NOMO-1 treated with DMSO at 0.1 percent for 48 hours (cell line): ENCODE data around the gene ZNF17.
"Not testable (repeated sequence)": the region's sequence is repeated elsewhere in the genome, so short reads cannot be mapped to it uniquely, and the experiment has no call there.

Source experiments
- DNase-seq: peaks from one replicate; lab custom pipeline; 2025; ENCODE audit not compliant: unreplicated experiment; lab: John Stamatoyannopoulos, UW

Gene ZNF17

DNA sequence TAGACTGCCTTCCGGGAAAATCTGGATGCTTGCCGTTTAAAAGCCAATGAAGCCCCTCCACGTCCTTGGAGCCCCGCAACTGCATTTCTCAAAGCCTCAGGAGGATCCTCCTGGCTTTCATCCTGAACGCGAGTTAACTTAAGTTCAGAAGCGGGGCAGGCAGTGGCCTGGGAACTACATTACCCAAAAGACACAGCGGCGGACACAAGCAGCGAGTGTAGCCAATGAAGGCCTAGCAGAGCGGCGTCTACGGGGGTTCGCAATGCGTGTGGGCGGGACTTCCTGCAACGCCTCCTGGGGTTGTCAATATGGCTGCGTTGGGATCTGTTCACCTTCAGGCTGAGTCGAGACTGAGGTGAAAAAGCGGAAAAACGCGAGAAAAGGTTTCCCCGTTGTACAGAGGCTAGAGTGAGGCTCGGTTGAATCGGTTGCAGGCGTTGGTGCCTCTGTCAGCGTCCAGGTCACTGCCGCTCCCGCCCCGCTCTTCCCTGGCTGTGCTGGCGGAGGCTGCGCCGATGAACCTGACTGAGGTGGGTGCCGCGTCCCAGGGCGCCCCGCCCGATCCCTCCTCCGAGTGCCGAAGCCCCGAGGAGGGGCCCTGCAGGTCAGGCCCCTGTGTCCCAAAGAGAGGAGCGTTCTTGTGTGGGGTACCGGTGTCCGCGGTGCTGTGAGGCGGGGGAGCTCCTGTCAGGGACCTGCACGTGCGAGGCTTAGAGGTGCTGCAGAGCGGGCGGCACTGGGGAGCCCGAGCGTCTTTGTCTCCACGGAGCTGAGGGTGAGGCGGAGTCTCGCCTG is at the start of gene ZNF17:
ZNF17 (plus strand) TSS at position 285 of the 795 bp plus-strand sequence. CDS start 2,455 bp downstream, outside the sequence.
- DNase-seq, result peak; percentile 90

DNA sequence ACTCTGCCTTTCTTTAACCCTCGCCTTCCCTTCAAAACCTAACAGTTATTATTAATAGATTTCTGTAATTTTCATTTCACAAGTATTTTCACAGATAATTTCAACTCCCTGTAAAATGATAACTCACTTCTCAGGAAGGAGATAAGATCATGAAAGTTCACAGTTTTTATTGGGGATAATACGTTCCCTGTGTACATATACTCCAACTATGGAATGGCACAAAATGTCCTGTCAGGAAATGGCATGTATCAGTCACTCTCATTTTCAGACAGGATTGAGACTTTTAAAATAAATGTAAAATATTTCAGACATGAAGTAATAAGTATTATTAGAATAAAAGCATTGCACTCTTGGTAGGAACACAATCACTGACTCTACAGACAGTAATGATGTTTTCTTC is 48.5 kb upstream of the ZNF17 start:
- no peak for DNase-seq

DNA sequence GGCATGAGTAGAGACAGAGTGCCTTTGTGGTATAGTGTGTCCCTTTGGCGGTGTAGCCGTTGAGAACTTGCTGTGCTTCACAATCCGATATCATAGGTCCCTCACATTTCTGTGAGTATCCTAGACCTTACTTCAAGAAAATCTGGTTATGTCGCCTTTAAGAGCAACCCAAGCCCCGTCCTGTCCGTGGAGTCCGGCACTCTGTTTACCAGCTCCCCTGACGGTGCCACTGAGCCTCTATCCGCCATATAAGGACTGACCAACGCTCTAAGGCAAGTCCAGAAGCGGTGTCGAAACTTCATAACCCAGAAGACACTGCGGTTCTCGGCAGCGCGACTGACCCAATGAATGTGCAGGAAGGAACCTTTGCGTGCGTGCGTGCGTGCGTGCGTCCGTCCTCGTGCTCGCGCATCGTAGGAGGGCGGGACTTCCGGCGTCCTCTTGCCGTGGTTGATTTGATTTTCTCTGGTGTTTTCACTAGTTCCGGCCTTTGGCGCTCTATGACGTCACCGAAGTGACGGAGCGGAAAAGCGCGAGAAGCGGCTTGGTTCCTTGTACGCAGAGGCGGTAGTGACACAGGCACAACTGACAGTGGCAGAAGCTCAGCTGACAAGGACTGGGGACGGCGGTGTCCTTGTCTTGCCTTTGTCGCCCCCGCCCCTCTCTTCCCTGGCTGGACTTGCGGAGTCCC is 47.8 kb upstream of the ZNF17 start, which contains the start of the genes TRAPPC2B and ZNF547:
TRAPPC2B (plus strand) TSS at position 555 of the 691 bp plus-strand sequence. CDS start 1,283 bp downstream, outside the sequence.
ZNF547 (plus strand) TSS at position 555 of the 691 bp plus-strand sequence. CDS start 5,005 bp downstream, outside the sequence.
- peak; percentile 98 for DNase-seq

DNA sequence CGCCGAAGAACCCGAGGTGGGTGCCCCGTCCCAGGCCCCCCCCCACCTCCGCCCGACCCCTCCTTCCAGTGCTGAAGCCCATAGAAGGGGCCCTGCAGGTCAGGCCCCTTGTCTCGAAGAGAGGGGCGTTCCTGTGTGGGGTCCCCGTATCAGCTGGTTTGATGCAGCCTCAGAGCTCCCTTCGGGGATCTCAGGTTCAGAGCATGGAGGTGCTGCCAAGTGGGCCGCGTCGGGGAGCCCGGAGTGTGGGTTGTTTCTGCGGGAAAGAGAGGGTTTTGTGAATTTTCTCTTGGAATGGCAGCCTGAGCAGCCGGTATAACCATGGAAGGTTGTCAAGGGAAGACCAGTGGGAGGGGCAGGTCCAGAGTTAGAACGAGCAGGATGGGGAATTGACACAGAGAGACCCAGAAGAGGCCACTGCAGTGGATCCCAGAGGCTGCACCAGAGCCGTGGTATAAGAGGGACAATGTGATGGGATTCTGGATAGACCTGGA is 47.2 kb upstream of the ZNF17 start:
- DNase-seq, result no peak

DNA sequence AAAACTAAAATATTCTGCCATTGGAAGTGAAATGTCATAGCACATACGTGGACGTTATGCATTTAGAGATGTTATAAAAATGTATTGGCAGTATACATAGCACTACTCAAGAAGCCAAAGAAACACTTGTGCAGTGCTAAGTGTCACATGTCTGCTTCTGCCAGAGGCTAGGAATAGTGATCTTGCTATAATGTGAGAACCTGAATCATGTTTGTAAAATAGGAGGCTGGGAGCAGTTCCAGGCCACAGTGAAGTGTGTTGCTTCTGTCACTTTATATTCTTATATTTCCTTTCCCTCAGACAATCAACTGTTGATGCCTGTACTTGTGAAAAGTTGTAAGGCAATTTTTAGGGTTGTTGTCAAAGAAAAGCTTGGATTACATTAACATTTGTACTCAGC is 44.2 kb upstream of the ZNF17 start:
- no peak for DNase-seq

DNA sequence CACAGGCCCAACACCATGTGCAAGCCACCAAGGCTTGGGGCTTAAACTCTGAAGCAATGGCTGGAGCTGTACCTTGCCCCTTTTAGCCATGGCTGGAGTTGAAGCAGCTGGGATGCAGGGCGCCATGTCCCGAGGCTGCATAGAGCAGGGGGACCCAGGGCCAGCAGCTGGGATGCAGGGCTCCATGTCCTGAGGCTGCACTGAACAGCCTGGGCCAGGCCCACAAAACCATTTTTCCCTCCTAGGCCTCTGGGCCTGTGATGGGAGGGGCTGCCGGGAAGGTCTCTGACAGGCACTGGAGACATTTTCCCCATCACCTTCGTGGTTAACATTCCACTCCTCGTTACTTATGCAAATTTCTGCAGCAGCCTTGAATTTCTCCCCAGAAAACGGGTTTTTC is 36.8 kb upstream of the ZNF17 start:
- no peak for DNase-seq

DNA sequence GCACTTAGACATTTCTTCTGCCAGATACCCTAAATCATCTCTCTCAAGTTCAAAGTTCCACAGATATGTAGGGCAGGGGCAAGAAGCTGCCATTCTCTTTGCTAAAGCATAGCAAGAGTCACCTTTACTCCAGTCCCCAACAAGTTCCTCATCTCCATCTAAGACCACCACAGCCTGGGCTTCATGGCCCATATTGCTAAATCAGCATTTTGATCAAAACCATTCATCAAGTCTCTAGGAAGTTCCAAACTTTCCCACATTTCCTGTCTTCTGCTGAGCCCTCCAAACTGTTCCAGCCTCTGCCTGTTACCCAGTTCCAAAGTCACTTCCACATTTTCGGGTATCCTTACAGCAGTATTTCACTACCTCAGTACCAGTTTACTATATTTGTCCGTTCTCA is 36.3 kb upstream of the ZNF17 start:
- not testable (repeated sequence) for DNase-seq

DNA sequence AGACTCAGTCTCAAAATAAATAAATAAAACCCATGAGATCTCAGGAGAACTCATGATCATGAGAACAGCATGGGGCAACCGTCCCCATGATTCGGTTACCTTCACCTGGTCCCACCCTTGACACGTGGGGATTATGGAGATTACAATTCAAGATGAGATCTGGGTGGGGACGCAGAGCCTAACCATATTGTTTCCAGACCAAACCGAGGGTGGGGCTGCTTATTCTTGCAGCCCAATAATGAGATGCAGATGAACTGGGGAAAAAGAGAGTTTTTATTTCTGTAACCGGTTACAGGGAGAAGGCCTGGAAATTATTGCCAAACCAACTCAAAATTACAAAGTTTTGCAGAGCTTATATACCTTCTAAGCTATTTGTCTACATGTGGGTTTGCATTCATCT is 34.8 kb upstream of the ZNF17 start:
- no peak for DNase-seq

DNA sequence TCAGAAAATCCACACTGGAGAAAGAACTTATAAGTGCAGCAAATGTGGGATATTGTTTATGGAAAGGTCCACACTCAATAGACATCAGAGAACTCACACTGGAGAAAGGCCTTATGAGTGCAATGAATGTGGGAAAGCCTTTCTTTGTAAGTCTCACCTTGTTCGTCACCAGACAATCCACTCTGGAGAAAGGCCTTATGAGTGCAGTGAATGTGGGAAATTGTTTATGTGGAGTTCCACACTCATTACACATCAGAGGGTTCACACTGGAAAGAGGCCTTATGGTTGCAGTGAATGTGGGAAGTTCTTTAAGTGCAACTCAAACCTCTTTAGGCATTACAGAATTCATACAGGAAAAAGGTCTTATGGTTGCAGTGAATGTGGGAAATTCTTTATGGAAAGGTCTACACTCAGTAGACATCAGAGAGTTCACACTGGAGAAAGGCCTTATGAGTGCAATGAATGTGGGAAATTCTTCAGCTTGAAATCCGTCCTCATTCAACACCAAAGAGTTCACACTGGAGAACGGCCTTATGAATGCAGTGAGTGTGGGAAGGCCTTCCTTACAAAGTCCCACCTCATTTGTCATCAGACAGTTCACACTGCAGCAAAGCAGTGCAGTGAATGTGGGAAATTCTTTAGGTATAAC is 33.3 kb upstream of the ZNF17 start:
- DNase-seq, result no peak

DNA sequence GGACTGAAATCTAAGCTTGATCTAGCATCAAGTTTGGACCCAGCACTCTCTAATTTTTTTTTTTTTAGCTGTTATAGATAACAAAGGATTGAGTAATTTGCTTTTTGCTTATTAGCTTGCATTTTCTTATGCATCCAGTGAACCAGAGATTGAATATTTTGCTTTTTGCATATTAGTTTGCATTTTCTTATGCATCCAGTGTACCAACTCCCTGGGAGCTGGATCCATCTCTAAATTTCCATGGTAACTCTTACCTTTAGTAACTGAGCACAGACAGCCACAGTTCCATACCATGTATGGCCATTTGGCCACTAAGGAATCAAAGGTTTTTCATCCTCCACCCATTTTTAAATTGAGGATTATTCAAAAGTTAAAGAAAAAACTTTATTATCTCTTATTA is 30.0 kb upstream of the ZNF17 start:
- no peak for DNase-seq

DNA sequence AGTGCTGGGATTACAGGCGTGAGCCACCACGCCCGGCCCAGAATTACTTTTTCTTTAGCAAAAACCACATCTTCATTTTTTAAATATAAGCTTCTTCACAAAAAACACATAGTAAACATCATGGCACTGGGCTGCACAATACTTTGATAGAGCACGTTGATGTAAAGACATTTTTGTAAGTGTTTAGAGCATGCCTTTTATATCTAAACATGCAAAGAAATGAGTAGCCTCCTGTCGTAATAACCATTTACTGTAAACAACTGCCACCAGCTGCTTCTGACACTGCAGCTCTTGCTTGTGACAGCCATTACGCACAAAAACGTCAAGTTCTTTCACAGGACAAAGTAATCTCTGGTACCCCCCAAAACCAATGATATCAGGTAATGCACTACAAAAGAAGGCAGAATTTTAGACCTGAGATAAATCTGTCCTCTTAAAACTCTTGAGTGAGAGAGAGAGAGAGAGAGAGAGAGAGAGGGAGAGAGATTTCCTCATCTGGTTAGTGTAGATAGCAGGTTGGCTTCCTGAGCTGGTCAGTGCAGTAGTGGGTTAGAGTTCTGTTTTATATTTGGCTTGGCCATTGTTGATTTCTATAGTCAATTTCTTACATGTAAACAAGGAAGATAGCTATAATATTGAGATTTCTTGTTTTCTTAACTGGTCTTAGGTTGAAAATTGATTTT is 28.0 kb upstream of the ZNF17 start:
- no peak for DNase-seq

DNA sequence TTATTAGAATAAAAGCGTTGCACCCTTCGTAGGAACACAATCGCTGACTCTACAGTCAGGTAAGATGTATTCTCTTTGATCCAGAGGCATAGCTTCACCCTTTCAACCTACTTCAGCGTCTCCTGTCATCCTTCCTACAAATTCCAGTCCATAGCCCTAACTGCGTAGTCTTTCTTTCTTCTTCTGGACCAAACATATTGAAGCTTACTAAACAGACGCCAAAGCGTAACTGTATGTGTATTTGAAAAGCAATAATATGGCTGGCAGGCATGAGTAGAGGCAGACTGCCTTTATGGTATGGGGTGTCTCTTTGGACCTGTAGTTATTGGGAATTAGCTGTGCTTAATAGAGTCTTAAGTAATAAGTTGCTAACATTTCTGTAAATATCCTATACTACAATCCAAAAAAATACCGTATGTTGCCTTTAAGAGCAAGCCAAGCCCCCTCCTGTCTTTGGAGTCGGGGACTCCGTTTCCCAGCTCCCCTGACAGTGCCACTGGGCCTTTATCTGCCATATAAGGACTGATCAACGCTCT is 21.7 kb upstream of the ZNF17 start:
- no peak for DNase-seq

DNA sequence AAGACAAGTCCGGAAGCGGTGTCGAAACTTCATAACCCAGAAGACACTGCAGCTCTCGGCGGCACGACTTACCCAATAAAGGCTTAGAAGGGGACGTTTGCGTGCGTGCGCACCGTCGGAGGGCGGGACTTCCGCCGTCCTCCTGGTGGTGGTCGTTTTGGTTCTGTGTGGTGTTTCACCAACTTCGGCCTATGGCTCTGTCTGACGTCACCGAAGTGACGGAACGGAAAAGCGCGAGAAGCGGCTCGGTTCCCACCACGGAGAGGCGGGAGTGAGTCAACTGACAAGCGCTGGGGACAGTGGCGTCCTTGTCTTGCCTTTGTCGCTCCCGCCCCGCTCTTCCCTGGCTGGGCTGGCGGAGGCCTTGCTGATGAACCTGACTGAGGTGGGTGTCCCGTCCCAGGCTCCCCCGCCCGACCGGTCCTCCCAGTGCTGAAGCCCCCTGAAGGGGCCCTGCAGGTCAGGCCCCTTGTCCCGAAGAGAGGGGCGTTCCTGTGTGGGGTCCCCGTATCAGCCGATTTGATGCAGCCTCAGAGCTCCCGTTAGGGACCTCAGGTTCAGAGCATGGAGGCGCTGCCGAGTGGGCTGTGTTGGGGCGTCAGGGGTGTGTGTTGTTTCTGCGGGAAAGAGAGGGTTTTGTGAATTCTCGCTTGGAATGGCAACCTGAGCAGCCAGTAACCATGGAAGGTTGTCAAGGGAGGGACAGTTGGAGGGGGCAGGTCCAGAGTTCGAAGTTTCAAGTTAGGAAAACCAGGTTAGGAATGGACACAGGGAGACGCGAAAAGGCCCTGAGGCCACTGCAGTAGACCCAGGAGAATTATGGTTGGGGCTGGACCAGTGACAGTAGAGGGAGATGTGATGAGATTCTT is 21.0 kb upstream of the ZNF17 start, which contains the start of gene ZNF548:
ZNF548 (plus strand) TSS at position 125 of the 869 bp plus-strand sequence; CDS start at position 371, 246 bp downstream.
- DNase-seq, result peak; percentile 96

DNA sequence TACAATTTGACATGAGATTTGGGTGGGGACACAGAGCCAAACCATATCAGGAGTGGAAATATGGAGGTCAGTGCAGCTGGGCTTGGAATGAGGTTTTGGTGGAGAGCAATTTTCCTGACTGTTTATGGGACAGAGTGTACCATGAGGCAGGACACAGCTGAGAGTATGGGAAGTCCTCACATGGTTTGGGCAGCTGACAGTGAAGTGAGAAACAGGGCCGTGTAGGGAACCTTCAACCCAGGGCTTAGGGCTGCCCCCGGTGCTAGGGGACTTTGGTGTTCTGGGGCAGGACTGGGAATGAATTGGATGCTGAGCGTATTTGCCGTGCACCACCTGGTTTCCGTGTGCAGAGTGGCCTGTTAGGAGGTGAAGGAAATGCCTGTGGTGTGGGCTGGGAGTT is 15.3 kb upstream of the ZNF17 start:
- DNase-seq, result no peak

DNA sequence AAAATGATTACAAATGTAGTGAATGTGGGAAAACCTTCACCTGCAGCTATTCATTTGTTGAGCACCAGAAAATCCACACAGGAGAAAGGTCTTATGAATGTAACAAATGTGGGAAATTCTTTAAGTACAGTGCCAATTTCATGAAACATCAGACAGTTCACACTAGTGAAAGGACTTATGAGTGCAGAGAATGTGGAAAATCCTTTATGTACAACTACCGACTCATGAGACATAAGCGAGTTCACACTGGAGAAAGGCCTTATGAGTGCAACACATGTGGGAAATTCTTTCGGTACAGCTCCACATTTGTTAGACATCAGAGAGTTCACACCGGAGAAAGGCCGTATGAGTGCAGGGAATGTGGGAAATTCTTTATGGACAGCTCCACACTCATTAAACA is 12.1 kb upstream of the ZNF17 start:
- DNase-seq, result no peak

DNA sequence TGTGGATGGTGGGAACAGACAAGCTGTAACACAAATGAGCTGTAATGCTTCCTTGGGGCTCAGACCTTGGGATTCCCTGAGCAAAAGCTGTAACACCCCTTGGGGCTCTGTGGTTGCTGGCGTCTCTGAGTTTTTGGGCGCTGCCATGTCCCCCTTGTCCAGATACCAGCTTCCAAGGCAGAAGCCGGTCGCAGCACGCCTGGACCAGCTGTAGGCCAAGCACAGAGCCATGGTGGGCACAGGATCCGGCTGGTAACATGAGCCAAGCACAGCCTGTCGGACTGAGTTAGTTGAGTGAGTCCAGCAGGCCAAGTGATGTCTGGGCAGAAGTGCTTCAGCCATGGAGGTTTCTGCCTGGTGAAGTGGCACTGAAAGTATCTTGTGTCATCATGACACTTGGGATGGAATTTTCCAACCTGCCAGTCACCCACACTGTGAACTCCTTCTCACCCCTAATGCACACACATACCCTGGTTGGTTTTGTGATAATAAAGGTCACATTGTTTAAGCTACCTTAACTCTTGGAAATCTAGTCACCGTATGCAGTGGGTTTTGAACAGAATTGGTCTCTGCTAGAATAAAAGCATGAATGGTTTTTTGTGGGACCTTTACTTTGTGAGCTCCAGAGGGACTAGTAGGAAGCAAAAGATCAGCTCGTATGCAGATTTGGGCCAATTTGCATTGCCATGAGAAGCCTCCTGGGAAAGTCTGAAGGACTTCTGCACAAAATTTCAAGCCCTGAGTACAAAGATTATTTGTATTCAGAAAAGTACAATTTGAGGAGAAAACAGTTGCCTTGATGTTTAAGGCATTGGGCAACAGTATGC is 7.0 kb upstream of the ZNF17 start:
- DNase-seq, result no peak

DNA sequence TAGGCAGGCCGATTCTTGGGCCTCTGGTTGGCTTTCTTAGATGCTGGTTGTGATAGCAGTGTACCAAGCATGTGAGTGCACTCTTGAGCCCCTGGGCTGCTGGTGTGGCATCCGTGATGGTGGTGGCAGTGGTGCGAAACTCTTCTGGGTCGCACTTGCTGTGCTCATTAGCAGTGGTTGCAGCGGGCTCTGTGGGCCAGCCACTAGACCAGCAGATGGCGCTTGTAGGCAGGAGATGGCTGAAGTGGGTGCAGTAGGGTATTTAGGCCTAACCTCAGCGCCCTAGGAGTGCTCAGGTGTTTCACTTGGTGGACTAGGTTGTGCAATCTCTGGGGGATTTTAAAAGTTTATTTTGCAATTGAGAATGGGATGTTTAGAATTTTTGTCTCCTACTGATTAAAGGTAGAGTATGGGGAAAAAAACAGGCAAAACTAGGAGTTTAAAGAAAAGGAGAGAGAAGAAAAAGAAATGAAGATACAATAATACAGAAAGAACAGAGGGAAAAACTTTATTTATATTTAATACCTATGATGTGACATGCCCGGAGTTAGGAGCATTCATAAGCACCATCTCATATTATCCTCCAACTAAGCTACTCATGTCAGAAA is 4.3 kb upstream of the ZNF17 start:
- DNase-seq, result peak; percentile 33

DNA sequence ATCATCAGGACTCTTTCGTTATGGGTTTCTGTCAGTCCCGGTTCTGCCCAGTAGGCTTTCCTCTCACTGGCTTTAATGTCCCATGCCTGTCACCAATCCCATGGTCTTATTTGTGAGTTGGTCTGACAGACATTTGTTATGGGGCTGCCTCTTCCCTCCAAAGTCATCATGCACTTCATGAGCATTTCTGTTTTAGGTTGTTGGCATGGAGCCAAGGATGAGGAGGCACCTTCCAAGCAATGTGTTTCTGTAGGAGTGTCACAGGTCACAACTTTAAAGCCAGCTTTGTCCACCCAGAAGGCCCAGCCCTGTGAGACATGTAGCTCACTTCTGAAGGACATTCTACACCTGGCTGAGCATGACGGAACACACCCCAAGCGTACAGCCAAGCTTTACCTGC is 8.5 kb downstream of the ZNF17 start:
- no peak for DNase-seq
